HG03378 (cell line): Measurements from ENCODE around the gene TSPEAR.
"Not testable (repeated sequence)": the region's sequence is repeated elsewhere in the genome, so short reads cannot be mapped to it uniquely, and the experiment has no call there.

ENCODE experiments used
- ATAC-seq: cut with Tn5 transposase; IDR thresholded peaks from one replicate; pipeline ENCODE4 v1.9.1; 2021; ENCODE audit warnings: mild to moderate bottlenecking, moderate library complexity; ENCODE audit not compliant: unreplicated experiment

TSPEAR gene

DNA sequence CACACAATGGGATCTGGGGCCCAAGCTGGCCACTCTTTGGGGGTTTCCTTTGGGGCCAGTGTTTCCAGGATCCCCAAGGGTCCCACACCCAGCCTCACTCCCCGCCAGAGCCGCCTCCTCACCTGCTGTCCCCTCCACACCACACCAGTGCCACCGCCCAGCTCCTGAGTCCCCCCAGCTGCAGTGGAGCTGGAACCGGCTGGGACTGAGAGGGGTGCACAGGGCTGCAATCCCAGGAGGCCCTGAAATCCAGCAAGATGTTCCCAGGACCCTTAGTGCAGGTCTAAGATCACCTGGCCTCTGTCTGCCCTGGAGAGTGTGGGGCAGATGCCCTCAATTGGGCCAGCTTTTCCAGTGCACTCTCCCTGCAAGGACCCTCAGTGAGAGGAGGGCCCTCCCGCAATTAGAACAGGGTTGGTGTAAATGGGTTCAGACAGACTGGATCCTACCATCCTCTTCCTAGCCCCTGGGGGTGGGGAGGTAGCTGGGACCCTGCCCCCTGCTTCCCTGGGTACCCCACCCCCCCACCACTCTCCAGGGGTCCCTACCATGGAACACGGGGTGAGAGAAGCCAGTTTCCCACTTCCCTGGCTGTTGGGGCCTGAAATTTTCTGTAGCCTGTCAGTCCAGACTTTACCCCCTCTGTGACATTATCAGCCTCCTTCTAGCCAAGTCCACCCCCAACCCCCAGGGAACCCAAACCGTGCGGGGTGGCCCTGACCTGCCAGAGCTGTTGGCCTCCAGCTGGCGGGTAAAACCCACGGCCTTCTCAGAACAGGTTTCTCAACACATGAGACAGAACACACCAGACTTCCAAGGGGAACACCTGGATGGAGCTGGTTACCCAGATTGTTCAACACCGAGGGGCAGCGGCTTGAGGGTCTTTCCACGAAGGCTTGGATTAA, 7.4 kb downstream of the TSPEAR start:
- no peak for ATAC-seq

DNA sequence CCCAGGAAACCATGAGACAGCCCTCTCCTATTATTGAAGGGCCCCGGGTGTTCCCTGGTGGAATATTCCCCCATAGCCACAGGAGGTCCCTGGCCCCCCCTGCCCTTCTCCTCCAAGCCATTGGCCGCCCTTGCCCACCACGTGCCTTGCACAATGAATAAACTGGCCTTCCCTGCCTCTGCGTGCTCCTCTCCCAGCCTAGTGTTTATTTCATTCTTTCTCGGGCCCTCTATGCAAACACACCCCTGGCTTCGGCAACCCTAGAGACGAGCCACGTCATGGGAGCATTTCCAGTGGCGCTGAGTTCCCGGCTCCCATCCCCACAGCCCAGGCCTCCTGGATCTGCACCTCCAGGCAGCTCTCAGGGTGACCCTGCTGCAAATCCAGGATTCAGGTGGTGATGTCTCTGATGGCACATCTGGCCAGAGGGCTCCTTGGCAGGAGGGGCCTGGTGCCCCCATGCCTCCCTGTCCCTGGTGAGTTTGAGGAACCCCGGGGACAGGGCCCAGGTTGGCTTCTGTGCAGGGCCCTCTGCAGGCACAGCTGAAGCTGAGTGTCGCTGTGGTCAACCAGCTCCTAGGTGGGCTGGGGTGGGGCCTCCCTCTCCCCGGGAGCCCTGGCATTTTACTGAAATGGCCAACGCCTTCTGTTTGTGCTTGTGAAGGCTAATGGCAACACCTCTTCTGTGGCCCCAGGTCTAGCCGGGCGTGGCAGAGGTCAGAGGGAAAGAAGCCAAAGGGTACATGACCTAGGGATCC, 8.2 kb downstream of the TSPEAR start:
- no peak for ATAC-seq

DNA sequence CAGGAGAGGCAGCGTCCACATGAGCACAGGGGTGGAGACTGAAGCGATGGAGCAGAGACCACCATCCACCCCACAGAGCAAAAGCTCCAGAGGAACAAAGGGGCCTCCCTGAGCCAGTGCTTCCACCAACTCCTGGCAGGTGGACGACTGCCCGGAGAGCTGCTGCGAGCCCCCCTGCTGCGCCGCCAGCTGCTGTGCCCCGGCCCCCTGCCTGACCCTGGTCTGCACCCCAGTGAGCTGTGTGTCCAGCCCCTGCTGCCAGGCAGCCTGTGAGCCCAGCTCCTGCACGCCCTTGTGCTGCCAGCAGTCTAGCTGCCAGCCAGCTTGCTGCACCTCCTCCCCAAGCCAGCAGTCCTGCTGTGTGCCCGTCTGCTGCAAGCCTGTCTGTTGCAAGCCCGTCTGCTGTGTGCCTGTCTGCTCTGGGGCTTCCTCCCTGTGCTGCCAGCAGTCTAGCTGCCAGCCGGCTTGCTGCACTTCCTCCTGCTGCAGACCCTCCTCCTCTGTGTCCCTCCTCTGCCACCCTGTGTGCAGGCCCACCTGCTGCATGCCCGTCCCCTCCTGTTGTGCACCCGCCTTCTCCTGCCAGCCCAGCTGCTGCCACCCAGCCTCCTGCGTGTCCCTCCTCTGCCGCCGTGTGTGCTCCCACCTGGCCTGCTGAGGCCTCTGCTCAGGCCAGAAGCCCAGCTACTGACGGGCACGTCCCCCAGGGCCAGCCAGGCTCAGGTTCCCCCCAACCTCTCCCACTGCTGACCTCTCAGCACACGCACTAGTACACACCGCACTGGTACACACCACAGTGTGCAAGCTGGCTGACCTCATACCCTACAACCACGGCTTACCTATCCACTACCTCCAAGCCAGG, 9.0 kb downstream of the TSPEAR start:
- no peak for ATAC-seq

DNA sequence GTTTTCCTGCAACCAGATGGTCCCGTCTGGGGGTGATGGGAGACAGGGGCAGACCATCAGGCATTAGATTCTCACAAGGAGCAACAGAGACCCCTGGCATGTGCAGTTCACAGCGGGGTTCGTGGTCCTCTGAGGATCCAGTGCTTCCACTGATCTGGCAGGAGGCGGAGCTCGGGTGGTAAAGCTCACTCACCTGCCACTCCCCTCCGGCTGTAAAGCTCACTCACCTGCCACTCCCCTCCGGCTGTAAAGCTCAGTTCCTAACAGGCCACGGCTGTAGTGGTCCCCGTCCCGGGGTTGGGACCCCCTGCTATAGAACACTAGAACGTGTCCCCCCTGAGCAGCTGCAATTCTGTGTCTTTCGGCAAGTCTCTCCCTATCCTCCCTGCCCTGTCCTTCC, 9.8 kb downstream of the TSPEAR start:
- no peak for ATAC-seq

DNA sequence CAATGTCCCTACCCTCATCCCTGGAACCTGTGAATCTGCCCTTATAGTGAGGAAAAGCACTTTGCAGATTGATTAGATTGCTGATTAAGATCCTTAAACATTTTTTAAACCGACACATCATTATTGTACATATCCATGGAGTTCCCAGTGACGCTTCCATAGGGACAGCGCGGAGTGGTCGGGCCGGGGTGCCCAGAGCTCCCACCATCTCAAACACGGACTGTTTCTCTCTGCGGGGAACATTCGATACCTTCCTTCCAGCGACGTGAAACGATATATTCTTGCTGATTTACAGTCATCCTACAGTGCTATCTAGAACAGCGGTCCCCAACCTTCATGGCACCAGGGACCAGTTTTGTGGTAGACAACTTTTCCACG, 10.4 kb downstream of the TSPEAR start:
- no peak for ATAC-seq

DNA sequence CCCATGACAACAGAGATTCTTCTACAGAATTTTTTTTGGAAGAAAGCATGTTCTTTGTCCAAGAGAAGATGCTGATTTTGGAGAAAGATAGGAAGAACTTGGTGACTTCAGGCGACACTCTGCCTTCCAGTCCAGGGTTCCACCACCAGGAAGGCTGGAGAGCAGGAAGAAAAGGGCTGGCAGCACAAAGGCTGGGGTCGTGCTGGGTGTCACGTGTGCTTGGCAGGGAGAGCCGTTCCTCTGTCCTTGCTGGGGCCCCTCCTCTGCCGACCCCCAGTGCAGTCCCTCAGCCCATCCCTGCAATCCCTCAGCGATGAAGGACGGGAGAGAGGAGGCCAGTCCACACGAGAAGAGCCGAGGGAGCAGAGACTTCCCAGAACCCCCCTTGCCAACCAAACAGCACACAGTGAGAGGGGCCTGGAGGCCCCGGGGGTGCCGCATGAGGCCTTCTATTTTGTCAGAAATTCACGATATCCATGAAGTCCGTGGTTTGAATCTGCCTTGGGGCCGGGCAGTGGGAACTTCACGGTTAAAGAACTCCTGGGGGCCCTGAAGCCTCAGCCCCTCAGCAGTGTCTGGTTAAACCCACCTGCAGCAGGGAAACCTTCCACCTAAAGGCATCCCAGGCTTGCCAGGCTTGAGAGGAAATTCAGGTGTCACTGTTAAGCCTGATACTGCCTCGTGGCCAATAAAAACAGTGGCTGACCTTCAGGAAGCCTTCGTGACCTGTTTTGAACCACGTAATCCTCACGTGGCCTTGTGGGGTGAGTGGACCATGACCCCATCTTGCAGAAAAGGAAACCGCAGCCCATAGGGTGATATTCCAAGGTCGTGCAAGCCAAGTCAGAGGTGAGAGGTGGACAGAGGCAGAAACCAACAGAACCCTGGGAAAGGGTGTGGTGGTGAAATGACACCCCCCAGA, 11.0 kb downstream of the TSPEAR start:
- no peak for ATAC-seq

DNA sequence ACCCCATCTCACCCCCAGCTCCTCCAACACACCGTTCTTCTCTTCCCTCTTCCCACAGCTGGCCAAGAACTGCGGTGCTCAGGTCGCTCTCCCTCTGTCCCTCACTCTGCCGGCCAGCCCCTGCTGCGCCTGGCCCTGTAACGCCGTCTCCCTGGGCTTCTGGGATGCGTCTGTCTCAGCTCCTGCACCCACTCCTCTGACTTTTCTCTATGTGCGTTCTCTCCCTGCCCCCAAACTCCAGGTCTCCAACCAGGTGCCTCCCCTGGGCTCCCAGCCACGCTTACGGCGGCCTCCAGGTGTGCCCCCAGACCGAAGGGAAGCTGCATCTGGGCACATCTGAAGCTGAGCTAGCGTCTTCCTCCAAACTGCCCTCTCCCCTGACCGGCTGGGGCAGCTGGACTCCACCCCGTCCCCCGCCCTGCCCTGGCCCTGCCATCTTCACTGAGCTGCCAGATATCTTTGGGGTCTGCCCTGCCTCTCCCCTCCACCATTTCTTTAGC, 11.8 kb downstream of the TSPEAR start:
- no peak for ATAC-seq

DNA sequence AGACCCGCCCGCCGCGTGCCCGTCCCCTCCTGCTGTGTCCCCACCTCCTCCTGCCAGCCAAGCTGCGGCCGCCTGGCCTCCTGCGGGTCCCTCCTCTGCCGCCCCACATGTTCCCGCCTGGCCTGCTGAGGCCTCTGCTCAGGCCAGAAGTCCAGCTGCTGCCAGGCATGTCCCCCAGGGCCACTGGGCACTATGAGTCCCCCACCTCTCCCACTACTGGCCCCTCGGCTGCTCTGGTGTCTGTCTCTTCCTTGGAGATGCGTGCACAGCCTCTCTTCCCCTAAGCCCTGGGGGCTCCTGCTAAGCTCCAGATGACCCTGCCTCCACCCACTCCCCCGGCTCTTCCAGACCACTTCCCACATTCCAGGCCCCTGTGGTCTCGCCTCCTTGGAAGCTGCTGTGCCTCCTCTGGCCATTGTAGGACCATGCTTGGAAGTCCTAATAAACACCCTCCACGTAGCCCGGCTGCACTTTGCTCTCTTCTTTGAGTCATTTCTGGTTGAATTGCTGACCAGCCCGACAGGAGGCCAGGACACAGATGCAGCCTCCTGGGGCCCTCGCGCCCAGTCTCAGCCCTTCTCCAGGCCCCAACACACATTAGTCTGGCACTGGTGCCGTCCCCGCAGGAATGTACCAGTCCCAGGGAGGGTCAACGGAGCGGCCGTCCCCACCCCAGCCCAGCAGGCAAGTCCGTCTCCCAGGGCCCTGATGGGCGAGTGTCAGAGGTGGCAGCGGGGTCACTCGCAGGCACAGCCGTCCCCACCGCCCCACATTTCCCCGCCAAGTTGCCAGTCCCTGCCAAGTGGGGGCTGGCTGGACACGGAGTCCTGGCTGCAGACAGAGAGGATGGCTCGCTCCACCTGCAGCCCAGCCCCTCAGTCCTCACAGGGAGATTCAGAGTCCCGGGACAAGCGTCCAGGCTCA, 13.3 kb downstream of the TSPEAR start:
- no peak for ATAC-seq

DNA sequence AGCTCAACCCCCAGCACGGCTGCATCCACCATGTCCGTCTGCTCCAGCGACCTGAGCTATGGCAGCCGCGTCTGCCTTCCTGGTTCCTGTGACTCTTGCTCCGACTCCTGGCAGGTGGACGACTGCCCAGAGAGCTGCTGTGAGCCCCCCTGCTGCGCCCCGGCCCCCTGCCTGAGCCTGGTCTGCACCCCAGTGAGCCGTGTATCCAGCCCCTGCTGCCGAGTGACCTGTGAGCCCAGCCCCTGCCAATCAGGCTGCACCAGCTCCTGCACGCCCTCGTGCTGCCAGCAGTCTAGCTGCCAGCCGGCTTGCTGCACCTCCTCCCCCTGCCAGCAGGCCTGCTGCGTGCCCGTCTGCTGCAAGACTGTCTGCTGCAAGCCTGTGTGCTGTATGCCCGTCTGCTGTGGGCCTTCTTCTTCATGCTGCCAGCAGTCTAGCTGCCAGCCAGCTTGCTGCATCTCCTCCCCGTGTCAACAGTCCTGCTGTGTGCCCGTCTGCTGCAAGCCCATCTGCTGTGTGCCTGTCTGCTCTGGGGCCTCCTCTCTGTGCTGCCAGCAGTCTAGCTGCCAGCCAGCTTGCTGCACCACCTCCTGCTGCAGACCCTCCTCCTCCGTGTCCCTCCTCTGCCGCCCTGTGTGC, 14.1 kb downstream of the TSPEAR start, which contains the start of gene KRTAP10-12:
KRTAP10-12 (plus strand) TSS at position 1 of the 639 bp plus-strand sequence; CDS start at position 31, 30 bp downstream.
- ATAC-seq = not testable (repeated sequence)

DNA sequence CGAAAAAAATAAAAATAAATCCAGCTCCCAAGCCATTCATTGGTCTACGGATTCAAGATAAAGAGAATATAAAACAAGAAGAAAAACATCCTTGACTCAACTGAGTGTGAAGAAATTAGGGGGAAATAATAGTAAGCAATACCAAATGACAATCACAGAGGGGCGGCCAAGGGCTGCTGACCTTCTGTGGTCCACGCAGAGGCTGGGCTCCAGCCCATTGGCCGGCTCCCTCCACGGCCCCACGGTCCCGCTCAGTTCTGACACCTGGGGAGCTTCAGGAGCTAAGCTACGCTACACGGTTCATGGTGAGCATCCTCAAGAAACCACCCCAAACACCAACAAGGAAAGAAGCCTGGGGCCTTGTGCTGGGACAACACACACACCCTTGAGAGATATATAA, 14.8 kb downstream of the TSPEAR start:
- no peak for ATAC-seq

DNA sequence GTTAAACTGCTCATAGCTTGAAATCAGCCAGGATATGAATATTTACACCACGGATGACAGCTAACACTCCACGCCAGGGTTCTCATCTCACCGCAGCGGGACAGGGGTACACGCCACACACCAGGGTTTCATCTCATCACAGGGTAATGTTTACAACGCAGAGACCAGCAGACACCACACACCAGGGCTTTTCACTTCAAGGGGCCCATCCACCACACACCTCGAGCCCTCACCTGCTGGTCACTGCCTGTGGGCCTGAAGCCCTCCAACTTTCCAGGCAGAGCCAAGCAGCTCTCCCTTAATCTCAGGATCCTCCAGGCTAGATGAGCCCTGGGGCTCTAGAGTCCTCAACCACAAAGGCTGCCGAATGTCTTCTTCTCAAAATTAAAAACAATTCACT, 15.7 kb downstream of the TSPEAR start:
- no peak for ATAC-seq

DNA sequence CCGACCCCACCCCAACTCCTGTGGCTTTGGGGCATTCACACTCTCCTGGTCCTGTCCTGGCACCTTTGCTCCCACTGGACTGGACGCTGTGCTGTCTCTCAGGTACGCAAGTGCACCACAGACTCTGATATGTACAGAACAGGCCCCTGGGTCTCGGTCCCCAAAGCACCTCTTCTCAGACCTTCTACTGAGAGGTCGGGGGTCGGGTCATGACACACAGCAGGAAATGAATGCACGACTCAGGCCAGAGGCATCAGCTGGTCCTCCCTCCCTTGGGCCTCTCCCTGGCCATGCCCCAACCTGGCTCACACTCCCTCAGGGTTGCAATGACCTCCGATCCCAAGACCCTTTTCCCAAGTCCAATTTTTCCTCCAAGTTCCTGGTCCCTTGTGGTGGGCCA, 16.2 kb downstream of the TSPEAR start:
- ATAC-seq = no peak

DNA sequence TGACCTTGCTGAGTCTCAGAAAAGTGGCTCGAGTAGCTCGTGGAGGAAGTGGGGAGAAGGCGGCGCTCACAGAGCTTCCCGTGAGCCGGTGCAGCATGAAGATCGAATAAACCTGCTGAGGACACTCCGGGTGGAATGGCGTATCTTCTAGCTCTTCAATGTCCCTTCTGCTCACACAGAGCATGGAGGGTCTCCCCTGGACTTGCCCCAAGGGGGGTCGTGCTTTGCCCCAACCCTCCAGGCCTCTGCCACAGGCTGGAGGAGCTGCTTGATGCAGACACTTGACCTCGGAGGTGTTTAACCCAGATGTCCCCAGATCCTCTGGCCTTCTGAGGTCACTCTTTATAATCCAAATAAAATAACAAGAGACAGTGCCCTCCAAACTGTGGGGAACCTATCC, 16.6 kb downstream of the TSPEAR start:
- no peak for ATAC-seq

DNA sequence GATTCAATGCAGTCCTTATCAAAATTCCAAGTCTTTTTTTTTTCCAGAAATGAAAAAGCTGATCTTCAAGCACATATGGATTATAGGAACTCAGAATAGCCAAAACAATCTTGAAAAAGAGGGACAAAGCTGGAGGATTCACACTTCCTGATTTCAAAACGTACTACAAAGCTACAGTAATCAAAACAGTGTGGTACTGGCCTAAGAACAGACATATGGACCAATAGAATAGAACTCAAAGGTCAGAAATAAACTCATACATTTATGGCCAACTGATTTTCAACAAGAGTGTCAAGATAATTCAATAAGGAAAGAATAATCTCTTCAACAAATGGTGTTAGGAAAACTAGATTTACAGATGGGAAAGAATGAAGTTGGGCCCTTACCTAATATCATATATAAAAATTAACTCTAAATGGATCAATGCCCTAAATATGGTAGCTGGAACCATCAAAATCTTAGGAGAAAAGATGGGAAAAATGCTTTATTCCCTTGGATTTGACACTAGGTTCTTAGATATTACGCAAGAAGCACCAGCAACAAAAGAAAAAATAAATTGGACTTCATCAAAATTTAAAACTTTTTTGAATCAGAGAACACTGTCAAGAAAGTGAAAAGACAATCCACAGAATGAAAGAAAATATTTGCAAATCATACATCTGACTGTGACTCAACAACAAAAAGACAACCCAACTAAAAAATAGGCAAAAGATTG, 18.4 kb downstream of the TSPEAR start:
- no peak for ATAC-seq

DNA sequence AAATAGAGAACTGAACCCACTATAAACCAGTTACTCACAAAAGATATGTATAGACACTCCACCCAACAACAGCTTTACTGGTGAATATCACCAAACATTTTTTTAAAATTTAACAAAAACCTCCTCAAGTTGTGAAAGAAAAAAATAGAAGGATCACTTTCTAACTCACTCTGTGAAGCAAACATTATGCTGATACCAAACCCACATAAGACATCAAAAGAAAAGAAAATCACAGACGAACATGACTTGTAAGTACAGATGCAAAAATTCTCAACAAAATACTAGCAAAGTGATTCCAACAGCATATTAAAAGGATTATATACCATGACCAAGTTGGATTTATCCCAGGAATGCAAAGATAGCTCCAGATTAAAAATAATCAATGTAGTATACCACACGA, 19.7 kb downstream of the TSPEAR start:
- no peak for ATAC-seq

DNA sequence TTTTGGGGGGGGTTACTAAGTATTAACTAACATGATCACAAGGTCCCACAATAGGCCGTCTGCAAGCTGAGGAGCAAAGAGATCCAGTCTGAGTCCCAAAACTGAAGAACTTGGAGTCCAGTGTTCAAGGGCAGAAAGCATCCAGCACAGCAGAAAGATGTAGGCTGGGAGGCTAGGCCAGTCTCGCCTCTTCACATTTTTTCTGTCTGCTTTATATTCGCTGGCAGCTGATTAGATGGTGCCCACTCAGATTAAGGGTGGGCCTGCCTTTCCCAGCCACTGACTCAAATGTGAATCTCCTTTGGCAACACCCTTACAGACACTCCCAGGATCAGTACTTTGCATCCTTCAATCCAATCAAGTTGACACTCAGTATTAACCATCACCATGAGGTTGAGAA, 21.6 kb downstream of the TSPEAR start:
- ATAC-seq = not testable (repeated sequence)

DNA sequence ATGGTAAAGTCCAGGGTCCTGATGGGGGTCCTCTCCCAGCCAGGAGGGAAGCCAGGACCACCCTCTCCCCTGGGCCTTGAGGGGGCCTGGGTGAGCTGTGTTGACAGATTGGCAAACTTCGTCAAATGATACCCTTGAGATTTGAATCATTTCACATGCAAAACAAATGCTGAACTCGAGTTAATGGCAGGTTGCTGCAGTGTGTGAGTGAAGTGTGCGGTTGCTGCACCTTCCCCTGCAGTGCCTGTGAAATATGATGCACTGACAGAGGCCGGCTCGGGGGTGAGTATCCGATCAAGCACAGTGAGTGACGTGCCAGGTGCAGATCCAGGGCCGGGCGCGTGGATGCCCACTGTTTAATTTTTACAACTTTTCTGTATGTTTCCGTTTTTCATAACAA, 23.7 kb downstream of the TSPEAR start:
- no peak for ATAC-seq
